Immature natural killer cell (primary cell): ENCODE measurements around the gene UBL5. TPM values are rescaled to one million over a fixed set of nuclear protein-coding genes. Genes with fewer than 3 reads are reported as not detected.
"Not testable (repeated sequence)": the region's sequence is repeated elsewhere in the genome, so short reads cannot be mapped to it uniquely, and the experiment has no call there.

Source experiments
- DNase-seq, 3 donors: peaks; one replicate each; pipeline ENCODE4 v3.0.0; 2022; ENCODE audit warnings: mixed read lengths in 1 of 3
- H3K27ac Mint-ChIP-seq, 6 donors: one replicate each; pipeline ENCODE4 v1.8.0; 2020; ENCODE audit warnings: mixed read lengths in 6 of 6, mild to moderate bottlenecking in 5 of 6, inconsistent platforms in 4 of 6, moderate library complexity in 3 of 6
- H3K27me3 Mint-ChIP-seq, 3 donors: one replicate each; pipeline ENCODE4 v1.8.0; 2020 to 2021; ENCODE audit warnings: low read depth in 3 of 3, mild to moderate bottlenecking in 3 of 3, mixed read lengths in 3 of 3, moderate library complexity in 3 of 3, inconsistent platforms in 1 of 3
- H3K36me3 Mint-ChIP-seq, 3 donors: one replicate each; pipeline ENCODE4 v1.8.0; 2020; ENCODE audit warnings: mixed read lengths in 3 of 3, inconsistent platforms in 2 of 3, mild to moderate bottlenecking in 2 of 3
- H3K4me1 Mint-ChIP-seq, 2 donors: one replicate each; pipeline ENCODE4 v1.8.0; 2020; ENCODE audit warnings: inconsistent platforms in 2 of 2, mild to moderate bottlenecking in 2 of 2, mixed read lengths in 2 of 2, moderate library complexity in 1 of 2
- H3K4me3 Mint-ChIP-seq, 5 donors: one replicate each; pipeline ENCODE4 v1.8.0; 2020; ENCODE audit warnings: mild to moderate bottlenecking in 5 of 5, mixed read lengths in 5 of 5, inconsistent platforms in 3 of 5, moderate library complexity in 3 of 5
- H3K9me3 Mint-ChIP-seq, 6 donors: one replicate each; pipeline ENCODE4 v1.8.0; 2020; ENCODE audit warnings: mild to moderate bottlenecking in 6 of 6, mixed read lengths in 6 of 6, inconsistent platforms in 4 of 6, moderate library complexity in 3 of 6
- polyA plus RNA-seq, 3 donors: library from polyadenylated mRNA; unstranded; fragments of 300-500 nt; fragmentation: Illumina TruSeq; gene quantifications; one replicate each; pipeline ENCODE4 v1.2.3, GENCODE V29; 2021

Gene UBL5
- 1,000 to 10,000 TPM in 1 of 3 donors, 100 to 1,000 TPM in 2; 610 to 1,222 (median 775) TPM for polyA plus RNA-seq

GRCh38 chr19:9827289-9828238 lies at the start of gene UBL5:
UBL5 (plus strand) TSS chr19:9827918; CDS start chr19:9828338, 420 bp downstream.
- H3K27ac Mint-ChIP-seq, result peak within 1 kb of the TSS; percentile 89 to 99 (median 98)
- DNase-seq, result peak; percentile 87 to 89 (median 89)
- H3K9me3 Mint-ChIP-seq, result no peaks in the 10 kb centered on the region
- H3K36me3 Mint-ChIP-seq, result peaks cover 0 to 3% (median 0%) of the 10 kb centered on the region in 3 donors
- peaks cover 31 to 40% of the 10 kb centered on the region in 2 donors for H3K4me1 Mint-ChIP-seq
- peaks cover 2 to 4% (median 2%) of the 10 kb centered on the region in 3 donors for H3K27me3 Mint-ChIP-seq
- peak within 1 kb of the TSS; percentile 100 for H3K4me3 Mint-ChIP-seq

- Mint-ChIP-seq H3K27ac (peak overlapping the region in 1 of 6 donors; percentile 33), H3K9me3 (peaks cover 0 to 9% (median 2%) of the 10 kb centered on the region in 6 donors), H3K36me3 (peaks cover 6 to 7% (median 7%) of the 10 kb centered on the region in 3 donors), H3K4me3 (no peak overlapping the region), H3K4me1 (peaks cover 19 to 20% of the 10 kb centered on the region in 2 donors), H3K27me3 (peaks cover 2 to 9% (median 2%) of the 10 kb centered on the region in 3 donors)
- no peak for DNase-seq
These were observed 45.4 kb upstream of the UBL5 start for GRCh38 chr19:9782338-9782737.

GRCh38 chr19:9784163-9784496 lies 43.6 kb upstream of the UBL5 start:
- H3K9me3 Mint-ChIP-seq, H3K27me3 Mint-ChIP-seq, H3K36me3 Mint-ChIP-seq, DNase-seq: not testable (repeated sequence)
- peaks cover 20 to 21% of the 10 kb centered on the region in 2 donors for H3K4me1 Mint-ChIP-seq
- H3K4me3 Mint-ChIP-seq, result peak overlapping the region; percentile 3 to 93 (median 37)
- H3K27ac Mint-ChIP-seq, result peak overlapping the region in 5 of 6 donors; percentile 4 to 98 (median 96)

GRCh38 chr19:9785367-9786331 lies 42.1 kb upstream of the UBL5 start:
- H3K4me1 Mint-ChIP-seq, result peaks cover 23 to 26% of the 10 kb centered on the region in 2 donors
- no peaks in the 10 kb centered on the region for H3K9me3 Mint-ChIP-seq
- peak overlapping the region; percentile 85 to 99 (median 98) for H3K27ac Mint-ChIP-seq
- DNase-seq, result peak; percentile 91 to 93 (median 92)
- peak overlapping the region; percentile 82 to 96 (median 87) for H3K4me3 Mint-ChIP-seq
- H3K27me3 Mint-ChIP-seq, result peaks cover 2 to 9% (median 5%) of the 10 kb centered on the region in 3 donors
- no peaks in the 10 kb centered on the region for H3K36me3 Mint-ChIP-seq

- Mint-ChIP-seq H3K9me3 (no peaks in the 10 kb centered on the region), H3K27me3 (peaks cover under 1 to 9% (median 5%) of the 10 kb centered on the region in 3 donors), H3K4me3 (peak overlapping the region; percentile 82 to 96 (median 87)), H3K27ac (peak overlapping the region; percentile 85 to 99 (median 98)), H3K4me1 (peaks cover 24 to 30% of the 10 kb centered on the region in 2 donors), H3K36me3 (no peaks in the 10 kb centered on the region)
- no peak for DNase-seq
These were observed 41.4 kb upstream of the UBL5 start for GRCh38 chr19:9786342-9786741.

- Mint-ChIP-seq H3K27me3 (peaks cover 2 to 9% (median 5%) of the 10 kb centered on the region in 3 donors), H3K9me3 (no peaks in the 10 kb centered on the region), H3K36me3 (no peaks in the 10 kb centered on the region), H3K4me1 (peaks cover 27 to 34% of the 10 kb centered on the region in 2 donors), H3K4me3 (peak overlapping the region; percentile 79 to 96 (median 82)), H3K27ac (peak overlapping the region; percentile 77 to 98 (median 85))
- DNase-seq, result no peak
These were observed 40.9 kb upstream of the UBL5 start for GRCh38 chr19:9786819-9787218.

- H3K4me3 Mint-ChIP-seq, H3K36me3 Mint-ChIP-seq, H3K27me3 Mint-ChIP-seq, H3K27ac Mint-ChIP-seq, H3K9me3 Mint-ChIP-seq, DNase-seq: not testable (repeated sequence)
- H3K4me1 Mint-ChIP-seq, result peaks cover 35 to 41% of the 10 kb centered on the region in 2 donors
These were observed 39.1 kb upstream of the UBL5 start for GRCh38 chr19:9788604-9789003.

GRCh38 chr19:9789066-9789465 lies 38.7 kb upstream of the UBL5 start:
- Mint-ChIP-seq H3K4me1 (peaks cover 34 to 42% of the 10 kb centered on the region in 2 donors), H3K36me3 (no peaks in the 10 kb centered on the region), H3K4me3 (no peak overlapping the region), H3K9me3 (no peaks in the 10 kb centered on the region), H3K27me3 (peaks cover 5 to 9% (median 6%) of the 10 kb centered on the region in 3 donors), H3K27ac (no peak overlapping the region)
- DNase-seq, result no peak

- not testable (repeated sequence) for H3K9me3 Mint-ChIP-seq, H3K36me3 Mint-ChIP-seq, H3K27ac Mint-ChIP-seq, DNase-seq, H3K27me3 Mint-ChIP-seq
- peaks cover 33 to 42% of the 10 kb centered on the region in 2 donors for H3K4me1 Mint-ChIP-seq
- H3K4me3 Mint-ChIP-seq, result peak overlapping the region in 1 of 5 donors; percentile 69
These were observed 38.1 kb upstream of the UBL5 start for GRCh38 chr19:9789579-9789978.

GRCh38 chr19:9791073-9791367 lies 36.7 kb upstream of the UBL5 start:
- not testable (repeated sequence) for H3K36me3 Mint-ChIP-seq, H3K27me3 Mint-ChIP-seq, H3K9me3 Mint-ChIP-seq, DNase-seq
- Mint-ChIP-seq H3K4me1 (peaks cover 25 to 34% of the 10 kb centered on the region in 2 donors), H3K4me3 (peak overlapping the region in 4 of 5 donors; percentile 83 to 94 (median 89)), H3K27ac (peak overlapping the region in 4 of 6 donors; percentile 77 to 96 (median 92))

GRCh38 chr19:9791552-9792205 lies 36.0 kb upstream of the UBL5 start:
- H3K4me1 Mint-ChIP-seq, result peaks cover 23 to 33% of the 10 kb centered on the region in 2 donors

GRCh38 chr19:9792206-9793070 lies 35.3 kb upstream of the UBL5 start:
- peak overlapping the region; percentile 77 to 96 (median 90) for H3K27ac Mint-ChIP-seq
- H3K4me1 Mint-ChIP-seq, result peaks cover 21 to 31% of the 10 kb centered on the region in 2 donors
- H3K27me3 Mint-ChIP-seq, result peaks cover 0 to 6% (median 3%) of the 10 kb centered on the region in 3 donors
- H3K36me3 Mint-ChIP-seq, result no peaks in the 10 kb centered on the region
- no peaks in the 10 kb centered on the region for H3K9me3 Mint-ChIP-seq
- DNase-seq, result peak; percentile 85 to 89 (median 87)
- peak overlapping the region; percentile 83 to 94 (median 89) for H3K4me3 Mint-ChIP-seq

More at GRCh38 chr19:9791552-9792205, 36.0 kb upstream of the UBL5 start:
- peak; percentile 83 to 85 (median 84) for DNase-seq
- Mint-ChIP-seq H3K4me3 (peak overlapping the region; percentile 83 to 94 (median 89)), H3K9me3 (no peaks in the 10 kb centered on the region), H3K27ac (peak overlapping the region; percentile 77 to 96 (median 90)), H3K27me3 (peaks cover 0 to 6% (median 3%) of the 10 kb centered on the region in 3 donors), H3K36me3 (no peaks in the 10 kb centered on the region)
